ENCODE data around the gene ITPR1.

DNA sequence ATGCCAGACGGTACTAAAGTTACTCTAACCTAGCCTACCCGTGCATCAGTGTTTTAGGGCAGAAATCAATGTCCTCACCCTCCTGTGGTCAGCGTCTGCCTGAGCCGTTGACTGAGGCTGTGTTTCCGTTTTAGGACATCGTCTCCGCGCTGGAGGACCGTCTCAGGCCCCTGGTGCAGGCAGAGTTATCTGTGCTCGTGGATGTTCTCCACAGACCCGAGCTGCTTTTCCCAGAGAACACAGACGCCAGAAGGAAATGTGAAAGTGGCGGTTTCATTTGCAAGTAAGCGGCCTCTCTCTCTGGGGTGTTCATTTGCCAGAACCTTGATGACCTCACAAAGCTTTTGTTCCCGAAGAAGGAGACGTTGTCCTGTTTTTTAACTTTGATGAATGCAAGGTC, 217.0 kb downstream of the ITPR1 start:
- TF ChIP-seq CTCF (IDR thresholded peaks at IDR 0.05): no peak
- no peak for TF ChIP-seq POLR2A (IDR thresholded peaks at IDR 0.05)
